ENCODE measurements around the gene PCSK2.

Gene PCSK2

GRCh38 chr20:17442588-17442987 is 215.7 kb downstream of the PCSK2 start:
- DNase-seq (ENCODE audit: low spot score) (no peak), FAIRE-seq (no peak)

- FAIRE-seq: no peak
Measured at GRCh38 chr20:17443131-17443858, 216.5 kb downstream of the PCSK2 start.

GRCh38 chr20:17444091-17444490 is 217.3 kb downstream of the PCSK2 start:
- DNase-seq (ENCODE audit: low spot score) (no peak), FAIRE-seq (no peak)

More at GRCh38 chr20:17443131-17443858, 216.5 kb downstream of the PCSK2 start:
- no peak for DNase-seq (ENCODE audit: low spot score)

GRCh38 chr20:17445543-17445942 is 218.7 kb downstream of the PCSK2 start:
- FAIRE-seq: no peak
- DNase-seq (ENCODE audit: low spot score): no peak

GRCh38 chr20:17446171-17446570 is 219.3 kb downstream of the PCSK2 start:
- no peak for DNase-seq (ENCODE audit: low spot score)
- no peak for FAIRE-seq

GRCh38 chr20:17448071-17448470 is 221.2 kb downstream of the PCSK2 start:
- no peak for DNase-seq (ENCODE audit: low spot score)
- no peak for FAIRE-seq

- DNase-seq (ENCODE audit: low spot score) (no peak), FAIRE-seq (no peak)
Measured at GRCh38 chr20:17449031-17449430, 222.2 kb downstream of the PCSK2 start.

GRCh38 chr20:17452441-17452840 is 225.6 kb downstream of the PCSK2 start:
- FAIRE-seq (no peak), DNase-seq (ENCODE audit: low spot score) (no peak)

- no peak for DNase-seq (ENCODE audit: low spot score)
- no peak for FAIRE-seq
Measured at GRCh38 chr20:17453592-17453991, 226.8 kb downstream of the PCSK2 start.

GRCh38 chr20:17456279-17456678 is 229.4 kb downstream of the PCSK2 start:
- DNase-seq (ENCODE audit: low spot score) (no peak), FAIRE-seq (no peak)

- no peak for FAIRE-seq
- no peak for DNase-seq (ENCODE audit: low spot score)
Measured at GRCh38 chr20:17457079-17457478, 230.2 kb downstream of the PCSK2 start.

GRCh38 chr20:17457588-17458190 is 230.8 kb downstream of the PCSK2 start:
- FAIRE-seq (no peak), DNase-seq (ENCODE audit: low spot score) (no peak)

GRCh38 chr20:17460119-17460518 is 233.3 kb downstream of the PCSK2 start:
- DNase-seq (ENCODE audit: low spot score) (no peak), FAIRE-seq (no peak)

GRCh38 chr20:17461941-17462340 is 235.1 kb downstream of the PCSK2 start:
- FAIRE-seq: no peak

GRCh38 chr20:17463711-17464110 is 236.9 kb downstream of the PCSK2 start:
- DNase-seq (ENCODE audit: low spot score) (no peak), FAIRE-seq (no peak)

More at GRCh38 chr20:17461941-17462340, 235.1 kb downstream of the PCSK2 start:
- DNase-seq (ENCODE audit: low spot score): no peak

- DNase-seq (ENCODE audit: low spot score) (no peak), FAIRE-seq (no peak)
Measured at GRCh38 chr20:17465236-17465635, 238.4 kb downstream of the PCSK2 start.

GRCh38 chr20:17466641-17467040 is 239.8 kb downstream of the PCSK2 start:
- FAIRE-seq (no peak), DNase-seq (ENCODE audit: low spot score) (no peak)

- FAIRE-seq (no peak), DNase-seq (ENCODE audit: low spot score) (no peak)
Measured at GRCh38 chr20:17467120-17467655, 240.3 kb downstream of the PCSK2 start.

- no peak for FAIRE-seq
Measured at GRCh38 chr20:17468073-17468840, 241.4 kb downstream of the PCSK2 start.

GRCh38 chr20:17469246-17470030 is 242.6 kb downstream of the PCSK2 start:
- FAIRE-seq (no peak), DNase-seq (ENCODE audit: low spot score) (no peak)

More at GRCh38 chr20:17468073-17468840, 241.4 kb downstream of the PCSK2 start:
- no peak for DNase-seq (ENCODE audit: low spot score)

GRCh38 chr20:17470521-17470920 is 243.7 kb downstream of the PCSK2 start:
- FAIRE-seq (no peak), DNase-seq (ENCODE audit: low spot score) (no peak)
